IMR-90 (cell line): ENCODE data around the gene C17orf50. TPM values are rescaled to one million over a fixed set of nuclear protein-coding genes. Genes with fewer than 3 reads are reported as not detected.

Source experiments
- ATAC-seq: fragments of 200-7000 bp; cut with Tn5 transposase; 2 replicates; pipeline ENCODE4 v1.9.1; 2020; ENCODE audit warnings: low read depth, mild to moderate bottlenecking, moderate library complexity
- BruUV-seq: library from RNA; stranded (reverse); fragments of 400-500 nt; replicated peaks from 2 replicates; lab custom pipeline; 2021; lab: Mats Ljungman, UMichigan
- CTCF ChIA-PET: fragments of 300-600 bp; formaldehyde crosslinking; extraction: SDS; loops from one replicate; lab custom pipeline; 2021; ENCODE audit warnings: antibody characterized with exemption; lab: Yijun Ruan, JAX
- POLR2A ChIA-PET: fragments of 300-600 bp; sonication (Branson Sonifier 250); formaldehyde crosslinking; loops from one replicate; lab custom pipeline; 2022; ENCODE audit warnings: antibody characterized with exemption; ENCODE audit not compliant: unreplicated experiment; lab: Charles Lee
- DNase-seq: peaks from one replicate; pipeline ENCODE4 v3.0.0; 2013
- H2AFZ ChIP-seq: replicated peaks from 2 replicates; pipeline ENCODE3; 2013; ENCODE audit warnings: low read length, mild to moderate bottlenecking; ENCODE audit not compliant: poor library complexity
- H2AK5ac ChIP-seq: 2 replicates; pipeline ENCODE4 v1.6.1; 2013; ENCODE audit warnings: low read depth, low read length, inconsistent platforms
- H2AK9ac ChIP-seq: replicated peaks from 2 replicates; pipeline ENCODE3; 2013; ENCODE audit warnings: mild to moderate bottlenecking, low read depth, low read length, moderate library complexity; ENCODE audit not compliant: poor library complexity
- H2BK120ac ChIP-seq: 2 replicates; pipeline ENCODE4 v1.6.1; 2013; ENCODE audit warnings: low read depth, low read length, inconsistent platforms
- H2BK15ac ChIP-seq: 3 replicates; pipeline ENCODE4 v1.6.1; 2013; ENCODE audit warnings: low read depth, low read length, inconsistent platforms
- H2BK20ac ChIP-seq: 2 replicates; pipeline ENCODE4 v1.6.1; 2013; ENCODE audit warnings: low read depth, mild to moderate bottlenecking, inconsistent platforms, low read length, moderate library complexity
- H2BK5ac ChIP-seq: 2 replicates; pipeline ENCODE4 v1.6.1; 2013; ENCODE audit warnings: mild to moderate bottlenecking, low read depth, low read length, inconsistent platforms; ENCODE audit not compliant: poor library complexity, severe bottlenecking
- H3K14ac ChIP-seq: replicated peaks from 2 replicates; pipeline ENCODE4 v1.6.1; 2013; ENCODE audit warnings: low read depth, low read length, inconsistent platforms
- H3K18ac ChIP-seq: 2 replicates; pipeline ENCODE4 v1.6.1; 2013; ENCODE audit warnings: low read depth, low read length, control low read depth
- H3K23ac ChIP-seq: 2 replicates; pipeline ENCODE4 v1.6.1; 2013; ENCODE audit warnings: low read depth, low read length, inconsistent platforms
- H3K27ac ChIP-seq: 2 replicates; pipeline ENCODE4 v1.5.1; 2013; ENCODE audit warnings: mild to moderate bottlenecking, control low read depth, low read length; ENCODE audit not compliant: insufficient read depth
- H3K27me3 ChIP-seq: 2 replicates; pipeline ENCODE4 v1.6.1; 2013; ENCODE audit warnings: low read length; ENCODE audit not compliant: control insufficient read depth, insufficient read depth
- H3K36me3 ChIP-seq: 2 replicates; pipeline ENCODE4 v1.6.1; 2013; ENCODE audit warnings: low read length, mixed read lengths; ENCODE audit not compliant: control insufficient read depth, insufficient read depth
- H3K4ac ChIP-seq: 2 replicates; pipeline ENCODE4 v1.6.1; 2013; ENCODE audit warnings: low read depth, low read length, inconsistent platforms
- H3K4me1 ChIP-seq: 2 replicates; pipeline ENCODE4 v1.6.1; 2013; ENCODE audit warnings: low read length, mixed read lengths; ENCODE audit not compliant: control insufficient read depth, insufficient read depth
- H3K4me2 ChIP-seq: 2 replicates; pipeline ENCODE4 v1.6.1; 2013; ENCODE audit warnings: low read depth, mild to moderate bottlenecking, control low read depth, low read length, moderate library complexity
- H3K4me3 ChIP-seq: 2 replicates; pipeline ENCODE4 v1.5.1; 2013; ENCODE audit warnings: low read depth, mild to moderate bottlenecking, control low read depth, low read length, moderate library complexity; ENCODE audit not compliant: insufficient read depth
- H3K56ac ChIP-seq: 2 replicates; pipeline ENCODE4 v1.6.1; 2013; ENCODE audit warnings: low read length, inconsistent platforms; ENCODE audit not compliant: insufficient read depth; ENCODE audit errors: extremely low read depth
- H3K79me1 ChIP-seq, 2 experiments: 2 replicates each; pipeline ENCODE4 v1.6.1; 2013; ENCODE audit warnings: low read length in 2 of 2, inconsistent platforms in 1 of 2, low read depth in 1 of 2
- H3K9ac ChIP-seq: 2 replicates; pipeline ENCODE4 v1.6.1; 2013; ENCODE audit warnings: low read depth, low read length, control low read depth
- H3K9me1 ChIP-seq: 2 replicates; pipeline ENCODE4 v1.6.1; 2013; ENCODE audit warnings: low read length, inconsistent platforms; ENCODE audit not compliant: insufficient read depth
- H3K9me3 ChIP-seq: 2 replicates; pipeline ENCODE4 v1.6.1; 2013; ENCODE audit warnings: low read length; ENCODE audit not compliant: control insufficient read depth, insufficient read depth
- H4K20me1 ChIP-seq: 2 replicates; pipeline ENCODE4 v1.6.1; 2013; ENCODE audit warnings: low read length, inconsistent platforms; ENCODE audit not compliant: insufficient read depth
- H4K5ac ChIP-seq: 2 replicates; pipeline ENCODE4 v1.6.1; 2013; ENCODE audit warnings: mild to moderate bottlenecking, low read depth, low read length, control low read depth
- H4K8ac ChIP-seq, 2 experiments: 2 replicates each; pipeline ENCODE4 v1.6.1; 2013; ENCODE audit warnings: low read depth in 2 of 2, low read length in 2 of 2, control low read depth in 1 of 2, inconsistent platforms in 1 of 2
- H4K91ac ChIP-seq: 2 replicates; pipeline ENCODE4 v1.6.1; 2013; ENCODE audit warnings: low read depth, low read length, inconsistent platforms; ENCODE audit not compliant: insufficient read depth
- CEBPB ChIP-seq: IDR thresholded peaks from 2 replicates; pipeline ENCODE4 v1.6.1; 2012; ENCODE audit warnings: low read depth, low read length, improper control_type of control experiment
- FOS ChIP-seq: fragments of 150-350 bp; IDR thresholded peaks from 2 replicates; pipeline ENCODE4 v1.6.1; 2016; ENCODE audit warnings: low read depth, low read length
- MAZ ChIP-seq: IDR thresholded peaks from 2 replicates; pipeline ENCODE4 v1.6.1; 2012; ENCODE audit warnings: low read depth, mild to moderate bottlenecking, low read length, improper control_type of control experiment, moderate library complexity, borderline replicate concordance
- MXI1 ChIP-seq: IDR thresholded peaks from 2 replicates; pipeline ENCODE4 v1.6.1; 2012; ENCODE audit warnings: low read depth, mild to moderate bottlenecking, low read length, moderate library complexity, borderline replicate concordance
- POLR2A ChIP-seq: IDR thresholded peaks from 2 replicates; pipeline ENCODE4 v1.6.1; 2012; ENCODE audit warnings: mild to moderate bottlenecking, low read depth, low read length
- RAD21 ChIP-seq: IDR thresholded peaks from 2 replicates; pipeline ENCODE4 v1.6.1; 2012; ENCODE audit warnings: low read length, improper control_type of control experiment
- SMC3 ChIP-seq: fragments of 150-350 bp; IDR thresholded peaks from 2 replicates; pipeline ENCODE4 v1.6.1; 2016; ENCODE audit warnings: low read depth, mild to moderate bottlenecking, antibody characterized with exemption, low read length, moderate library complexity
- WGBS, 2 experiments: methylation state at CpG; one replicate each; pipeline versions ENCODE4 v1.1.5 to v1.1.7; 2013; ENCODE audit warnings: missing lambda C conversion rate in 2 of 2; ENCODE audit not compliant: insufficient read length in 1 of 2; ENCODE audit errors: extremely low coverage in 2 of 2; 5-methylcytosine and 5-hydroxymethylcytosine counted together
- dilution Hi-C: fragments of 300-500 bp; cut with HindIII; formaldehyde crosslinking; loops from one replicate; pipeline ENCODE4 v1.14.3; 2018; ENCODE audit warnings: low sequenced_read_pairs; ENCODE audit not compliant: unreplicated experiment
- in situ Hi-C: fragments of 300-500 bp; cut with MboI; formaldehyde crosslinking; loops from 3 replicates; pipeline ENCODE4 v1.14.3; 2019; ENCODE audit warnings: low sequenced_read_pairs, inconsistent platforms, mixed read lengths
- intact Hi-C: fragments of 100-400 bp; cut with micrococcal nuclease; formaldehyde crosslinking; loops from 2 replicates; pipeline ENCODE4 v1.10.0; 2022
- polyA plus RNA-seq, 3 experiments: library from polyadenylated mRNA; depleted of rRNA; stranded (reverse); fragments of >200 nt; gene quantifications; 2 replicates each; pipeline ENCODE4 v1.2.3, GENCODE V29; 2012; ENCODE audit warnings: low replicate concordance in 1 of 3
- total RNA-seq: library from RNA; depleted of rRNA; stranded (reverse); fragments of >200 nt; gene quantifications from 2 replicates; pipeline ENCODE4 v1.2.3, GENCODE V29; 2012
- TF ChIP-seq, protein P1 (sequence below): fragments of 150-350 bp; IDR thresholded peaks from 2 replicates; pipeline ENCODE4 v1.6.1; 2017; ENCODE audit warnings: mild to moderate bottlenecking, antibody characterized with exemption, low read length, low read depth
- TF ChIP-seq, protein P2 (sequence below): conservative IDR thresholded peaks from 2 replicates; pipeline ENCODE4 v1.5.1; 2012; ENCODE audit warnings: mild to moderate bottlenecking, low read depth, low read length, improper control_type of control experiment

The C17orf50 gene
- total and polyA plus RNA-seq, 2 of the 4 experiments (the other 2 are of a cell fraction), result not detected

DNA sequence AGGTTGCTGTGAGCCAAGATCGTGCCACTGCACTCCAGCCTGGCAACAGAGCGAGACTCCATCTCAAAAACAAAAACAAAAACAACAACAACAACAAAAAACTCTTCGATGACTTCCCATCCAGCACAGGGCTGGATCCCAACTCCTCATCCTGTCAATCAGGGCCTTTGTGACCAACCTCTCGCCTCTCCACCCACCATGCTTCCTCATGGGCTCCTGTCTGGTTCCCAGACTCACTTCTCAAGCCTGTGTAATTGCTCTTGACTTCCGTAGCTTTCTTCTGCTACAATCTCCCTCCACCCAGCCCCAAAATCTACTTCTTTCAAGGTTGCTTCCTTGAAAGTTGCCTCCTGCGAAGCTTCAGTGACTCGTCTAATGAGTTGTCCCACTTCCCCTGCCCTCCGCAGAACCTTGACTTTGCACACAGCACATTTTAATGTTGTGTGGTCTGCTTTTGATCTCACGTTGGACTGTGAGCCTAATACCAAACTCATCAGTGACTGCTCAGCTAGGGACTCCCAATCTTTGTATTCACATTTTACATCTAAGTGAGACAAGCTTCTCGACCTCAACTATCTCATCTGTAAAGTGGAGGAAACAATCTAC is 30.2 kb upstream of the C17orf50 start:
- no peak overlapping the region for H2BK20ac ChIP-seq
- no peak overlapping the region for H2BK120ac ChIP-seq
- H3K4me2 ChIP-seq, result no peak overlapping the region
- CTCF ChIA-PET, result no interaction called here
- DNase-seq (no peak), ATAC-seq (no peak)
- dilution Hi-C loops (no loop called here), in situ Hi-C loops (loop anchor here (25.0 kb wide), 1 partner anchor 368 kb away; the partner anchor contains the start of gene SLFN11), intact Hi-C loops (no loop called here)
- no TSS peak for BruUV-seq
- no peak overlapping the region for H2AK5ac ChIP-seq
- no peak overlapping the region for H3K18ac ChIP-seq
- no peak overlapping the region for H2BK15ac ChIP-seq
- H4K8ac ChIP-seq, result no peak overlapping the region
- no peak overlapping the region for H3K27ac ChIP-seq
- H3K4ac ChIP-seq, result no peak overlapping the region
- H4K91ac ChIP-seq, result no peak overlapping the region
- H3K9me1 ChIP-seq, result peaks cover 13% of the 10 kb centered on the region
- POLR2A ChIA-PET, result no interaction called here
- WGBS, 2 experiments, result 100% methylated on average over 1 of the region's 10 CpGs; no CpG with 5 or more reads in 1 of the 2 experiments
- H3K27me3 ChIP-seq, result no peaks in the 10 kb centered on the region
- no peak overlapping the region for H3K56ac ChIP-seq
- no peak overlapping the region for H2AK9ac ChIP-seq
- H3K4me3 ChIP-seq, result no peak overlapping the region
- H2AFZ ChIP-seq, result no peak overlapping the region
- peaks cover 0 to 18% of the 10 kb centered on the region in 2 experiments; a peak in 2 of 4 replicates for H3K79me1 ChIP-seq
- H3K36me3 ChIP-seq, result no peaks in the 10 kb centered on the region; the same call in 1 of the 2 replicates
- H3K9me3 ChIP-seq, result no peaks in the 10 kb centered on the region
- H3K23ac ChIP-seq, result no peak overlapping the region
- H3K4me1 ChIP-seq, result peaks cover 17% of the 10 kb centered on the region
- TF ChIP-seq SMC3 (no peak), RAD21 (no peak), CEBPB (no peak), FOS (no peak), MXI1 (no peak), POLR2A (no peak), MAZ (no peak)
- TF ChIP-seq, protein P1, sequence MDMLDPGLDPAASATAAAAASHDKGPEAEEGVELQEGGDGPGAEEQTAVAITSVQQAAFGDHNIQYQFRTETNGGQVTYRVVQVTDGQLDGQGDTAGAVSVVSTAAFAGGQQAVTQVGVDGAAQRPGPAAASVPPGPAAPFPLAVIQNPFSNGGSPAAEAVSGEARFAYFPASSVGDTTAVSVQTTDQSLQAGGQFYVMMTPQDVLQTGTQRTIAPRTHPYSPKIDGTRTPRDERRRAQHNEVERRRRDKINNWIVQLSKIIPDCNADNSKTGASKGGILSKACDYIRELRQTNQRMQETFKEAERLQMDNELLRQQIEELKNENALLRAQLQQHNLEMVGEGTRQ, result no peak
- TF ChIP-seq, protein P2, sequence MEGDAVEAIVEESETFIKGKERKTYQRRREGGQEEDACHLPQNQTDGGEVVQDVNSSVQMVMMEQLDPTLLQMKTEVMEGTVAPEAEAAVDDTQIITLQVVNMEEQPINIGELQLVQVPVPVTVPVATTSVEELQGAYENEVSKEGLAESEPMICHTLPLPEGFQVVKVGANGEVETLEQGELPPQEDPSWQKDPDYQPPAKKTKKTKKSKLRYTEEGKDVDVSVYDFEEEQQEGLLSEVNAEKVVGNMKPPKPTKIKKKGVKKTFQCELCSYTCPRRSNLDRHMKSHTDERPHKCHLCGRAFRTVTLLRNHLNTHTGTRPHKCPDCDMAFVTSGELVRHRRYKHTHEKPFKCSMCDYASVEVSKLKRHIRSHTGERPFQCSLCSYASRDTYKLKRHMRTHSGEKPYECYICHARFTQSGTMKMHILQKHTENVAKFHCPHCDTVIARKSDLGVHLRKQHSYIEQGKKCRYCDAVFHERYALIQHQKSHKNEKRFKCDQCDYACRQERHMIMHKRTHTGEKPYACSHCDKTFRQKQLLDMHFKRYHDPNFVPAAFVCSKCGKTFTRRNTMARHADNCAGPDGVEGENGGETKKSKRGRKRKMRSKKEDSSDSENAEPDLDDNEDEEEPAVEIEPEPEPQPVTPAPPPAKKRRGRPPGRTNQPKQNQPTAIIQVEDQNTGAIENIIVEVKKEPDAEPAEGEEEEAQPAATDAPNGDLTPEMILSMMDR, result no peak
- no peak overlapping the region for H3K9ac ChIP-seq
- peaks cover 16% of the 10 kb centered on the region; the same call in 1 of the 2 replicates for H4K20me1 ChIP-seq
- H2BK5ac ChIP-seq, result no peak overlapping the region
- H3K14ac ChIP-seq, result no peak overlapping the region
- no peak overlapping the region for H4K5ac ChIP-seq
